GM12874 (cell line): ENCODE data around the gene KRTAP4-5.
"Not testable (repeated sequence)": the region's sequence is repeated elsewhere in the genome, so short reads cannot be mapped to it uniquely, and the experiment has no call there.

Experiments used
- TF ChIP-seq, protein P1 (sequence below): IDR thresholded peaks from 2 replicates; pipeline ENCODE4 v1.5.1; 2011; ENCODE audit warnings: low read depth, mild to moderate bottlenecking, control low read depth, low read length, moderate library complexity; ENCODE audit not compliant: insufficient read depth

The KRTAP4-5 gene

DNA sequence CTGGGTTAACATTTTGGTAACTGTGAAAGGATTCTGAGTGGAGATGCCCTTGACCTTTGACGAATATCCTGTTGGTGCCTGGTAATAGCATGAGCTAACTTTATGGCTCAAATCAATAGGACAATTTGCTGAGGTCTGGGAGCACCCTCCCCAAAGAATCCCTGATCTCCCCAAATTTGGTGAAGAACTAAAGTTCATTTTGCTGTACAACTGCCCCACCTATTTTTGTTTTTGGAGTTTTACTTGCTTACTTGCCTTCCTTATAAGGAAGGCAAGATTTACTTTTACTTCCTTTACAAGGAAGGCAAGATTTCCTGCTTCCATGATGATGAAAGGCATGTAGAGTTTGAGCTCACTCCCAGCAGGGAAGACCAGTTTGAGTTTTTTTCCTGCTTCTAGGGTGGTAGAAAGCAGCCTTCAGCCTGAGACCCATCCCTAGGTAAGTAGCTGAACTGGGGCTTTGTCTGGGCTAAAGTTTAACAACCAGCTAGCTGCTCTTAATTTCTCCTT lies 41.6 kb downstream of the KRTAP4-5 start:
- TF ChIP-seq, protein P1, sequence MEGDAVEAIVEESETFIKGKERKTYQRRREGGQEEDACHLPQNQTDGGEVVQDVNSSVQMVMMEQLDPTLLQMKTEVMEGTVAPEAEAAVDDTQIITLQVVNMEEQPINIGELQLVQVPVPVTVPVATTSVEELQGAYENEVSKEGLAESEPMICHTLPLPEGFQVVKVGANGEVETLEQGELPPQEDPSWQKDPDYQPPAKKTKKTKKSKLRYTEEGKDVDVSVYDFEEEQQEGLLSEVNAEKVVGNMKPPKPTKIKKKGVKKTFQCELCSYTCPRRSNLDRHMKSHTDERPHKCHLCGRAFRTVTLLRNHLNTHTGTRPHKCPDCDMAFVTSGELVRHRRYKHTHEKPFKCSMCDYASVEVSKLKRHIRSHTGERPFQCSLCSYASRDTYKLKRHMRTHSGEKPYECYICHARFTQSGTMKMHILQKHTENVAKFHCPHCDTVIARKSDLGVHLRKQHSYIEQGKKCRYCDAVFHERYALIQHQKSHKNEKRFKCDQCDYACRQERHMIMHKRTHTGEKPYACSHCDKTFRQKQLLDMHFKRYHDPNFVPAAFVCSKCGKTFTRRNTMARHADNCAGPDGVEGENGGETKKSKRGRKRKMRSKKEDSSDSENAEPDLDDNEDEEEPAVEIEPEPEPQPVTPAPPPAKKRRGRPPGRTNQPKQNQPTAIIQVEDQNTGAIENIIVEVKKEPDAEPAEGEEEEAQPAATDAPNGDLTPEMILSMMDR, result no peak

DNA sequence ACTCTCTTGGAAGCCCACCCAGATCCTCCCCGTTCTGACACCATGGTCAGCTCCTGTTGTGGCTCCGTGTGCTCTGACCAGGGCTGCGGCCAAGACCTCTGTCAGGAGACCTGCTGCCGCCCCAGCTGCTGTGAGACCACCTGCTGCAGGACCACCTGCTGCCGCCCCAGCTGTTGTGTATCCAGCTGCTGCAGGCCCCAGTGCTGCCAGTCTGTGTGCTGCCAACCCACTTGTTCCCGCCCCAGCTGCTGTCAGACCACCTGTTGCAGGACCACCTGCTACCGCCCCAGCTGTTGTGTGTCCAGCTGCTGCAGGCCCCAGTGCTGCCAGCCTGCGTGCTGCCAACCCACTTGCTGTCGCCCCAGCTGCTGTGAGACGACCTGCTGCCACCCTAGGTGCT lies 44.3 kb downstream of the KRTAP4-5 start, which contains the start of gene KRTAP4-9:
Gene KRTAP4-9 (plus strand): TSS at position 43 of the 400 bp plus-strand sequence. CDS start 0 bp downstream, at position 43.
- TF ChIP-seq, protein P1, result not testable (repeated sequence)

DNA sequence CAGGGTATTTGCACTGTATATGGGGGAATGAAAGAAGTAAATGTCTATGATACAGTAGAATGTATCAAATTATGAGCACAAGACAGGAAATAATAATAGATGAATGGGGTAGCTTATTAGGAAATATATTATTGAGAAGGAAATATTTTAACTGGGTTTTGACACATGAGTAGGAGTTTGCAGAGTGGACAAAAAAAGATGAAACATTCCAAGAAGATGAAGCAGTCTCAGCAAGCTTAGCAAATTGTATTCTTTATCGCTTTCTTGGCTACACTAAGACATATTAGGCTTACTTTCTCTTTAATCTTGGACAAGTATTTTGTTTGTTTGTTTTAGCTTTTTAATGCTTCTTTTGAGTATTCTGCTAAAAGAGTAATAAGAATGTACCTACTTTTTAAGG lies 45.7 kb downstream of the KRTAP4-5 start:
- TF ChIP-seq, protein P1, result no peak

DNA sequence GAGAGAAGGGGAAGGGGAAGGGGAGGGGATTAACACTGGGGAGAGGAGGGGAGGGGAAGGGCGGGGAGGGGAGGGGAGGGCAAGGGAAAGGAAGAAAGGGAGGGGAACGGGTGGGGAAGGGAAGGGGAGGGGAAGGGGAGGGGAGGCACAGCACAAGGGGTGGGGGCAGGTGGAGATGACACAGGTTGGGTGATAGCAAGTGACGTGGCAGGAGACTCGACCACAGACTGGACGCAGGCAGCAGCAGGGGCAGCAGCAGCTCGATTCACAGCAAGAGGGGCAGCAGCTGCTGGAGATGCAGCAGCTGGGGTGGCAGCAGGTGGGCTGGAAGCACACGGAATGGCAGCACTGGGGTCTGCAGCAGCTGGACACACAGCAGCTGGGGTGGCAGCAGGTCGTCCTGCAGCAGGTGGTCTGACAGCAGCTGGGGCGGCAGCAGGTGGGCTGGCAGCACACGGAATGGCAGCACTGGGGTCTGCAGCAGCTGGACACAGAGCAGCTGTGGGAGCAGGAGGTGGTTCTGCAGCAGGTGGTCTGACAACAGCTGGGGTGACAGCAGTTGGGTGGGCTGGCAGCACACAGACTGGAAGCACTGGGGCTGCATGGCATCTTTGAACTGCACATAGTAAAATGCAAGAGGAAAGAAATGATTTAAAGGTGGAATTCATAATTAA lies 47.9 kb downstream of the KRTAP4-5 start, which contains the start of gene KRTAP4-16:
Gene KRTAP4-16 (minus strand): TSS at position 624 of the 674 bp plus-strand sequence. CDS start 0 bp downstream, at position 624.
- TF ChIP-seq, protein P1, result no peak
